ENCODE data around the gene STAT2. TPM values are rescaled to one million over a fixed set of nuclear protein-coding genes. Genes with fewer than 3 reads are reported as not detected.

Gene STAT2
- total RNA-seq, 3 donors from 2014 or later (not counting 1 experiment from before 2014, with no cell fraction given), result 140 to 157 (median 143) TPM

GRCh38 chr12:56377310-56377988, 17.5 kb upstream of the STAT2 start:
- H3K36me3 Mint-ChIP-seq, result no peaks in the 10 kb centered on the region
- whole genome bisulfite sequencing (ENCODE audit: insufficient coverage), result 83% methylated on average over 1 of the region's 4 CpGs
- H3K9me3 ChIP-seq (ENCODE audit: control insufficient read depth, insufficient read depth, low read length), result no peaks in the 10 kb centered on the region
- TF ChIP-seq CTCF (IDR thresholded peaks at IDR 0.05), result no peak
- H3K4me1 ChIP-seq (ENCODE audit: control insufficient read depth, insufficient read depth, low read length), result peaks cover 7% of the 10 kb centered on the region
- H3K27ac Mint-ChIP-seq, result no peak overlapping the region
- H3K4me1 Mint-ChIP-seq, result no peaks in the 10 kb centered on the region
- H3K27me3 Mint-ChIP-seq (ENCODE audit: low read depth in 2 of 2), result no peaks in the 10 kb centered on the region
- DNase-seq (no peak), ATAC-seq (no peak)
- no peaks in the 10 kb centered on the region for H3K36me3 ChIP-seq (ENCODE audit: control insufficient read depth, insufficient read depth, low read length)
- no peaks in the 10 kb centered on the region for H3K27me3 ChIP-seq (ENCODE audit: control insufficient read depth, insufficient read depth, low read length)
- no peaks in the 10 kb centered on the region for H3K9me3 Mint-ChIP-seq
- H3K4me3 ChIP-seq (ENCODE audit: low read length), result no peak overlapping the region
- H3K27ac ChIP-seq (ENCODE audit: low read length), result no peak overlapping the region
- no peak overlapping the region for H3K4me3 Mint-ChIP-seq
- intact Hi-C loops (cut with micrococcal nuclease), result no loop called here

- no peak for TF ChIP-seq CTCF (IDR thresholded peaks at IDR 0.05)
- 64% methylated on average over 11 of the region's 11 CpGs for WGBS (ENCODE audit: insufficient coverage)
- Histone ChIP-seq H3K27ac (ENCODE audit: low read length) (peak overlapping the region; percentile 37), H3K9me3 (ENCODE audit: control insufficient read depth, insufficient read depth, low read length) (no peaks in the 10 kb centered on the region), H3K36me3 (ENCODE audit: control insufficient read depth, insufficient read depth, low read length) (no peaks in the 10 kb centered on the region), H3K4me3 (ENCODE audit: low read length) (no peak overlapping the region), H3K4me1 (ENCODE audit: control insufficient read depth, insufficient read depth, low read length) (peaks cover 7% of the 10 kb centered on the region), H3K27me3 (ENCODE audit: control insufficient read depth, insufficient read depth, low read length) (no peaks in the 10 kb centered on the region)
- no peak overlapping the region for H3K4me3 Mint-ChIP-seq
- DNase-seq (no peak), ATAC-seq (no peak)
- no peaks in the 10 kb centered on the region for H3K9me3 Mint-ChIP-seq
- no peaks in the 10 kb centered on the region for H3K4me1 Mint-ChIP-seq
- no peak overlapping the region for H3K27ac Mint-ChIP-seq
- H3K36me3 Mint-ChIP-seq, result no peaks in the 10 kb centered on the region
- H3K27me3 Mint-ChIP-seq (ENCODE audit: low read depth in 2 of 2), result no peaks in the 10 kb centered on the region
- intact Hi-C loops (cut with micrococcal nuclease), result no loop called here
Measured at GRCh38 chr12:56375598-56376434, 15.9 kb upstream of the STAT2 start.

GRCh38 chr12:56374726-56375597, 15.1 kb upstream of the STAT2 start:
- Mint-ChIP-seq H3K27ac (no peak overlapping the region), H3K9me3 (no peaks in the 10 kb centered on the region), H3K27me3 (ENCODE audit: low read depth in 2 of 2) (no peaks in the 10 kb centered on the region), H3K4me3 (no peak overlapping the region), H3K36me3 (no peaks in the 10 kb centered on the region), H3K4me1 (no peaks in the 10 kb centered on the region)
- no peak overlapping the region for H3K4me3 ChIP-seq (ENCODE audit: low read length)
- H3K9me3 ChIP-seq (ENCODE audit: control insufficient read depth, insufficient read depth, low read length), result no peaks in the 10 kb centered on the region
- no peaks in the 10 kb centered on the region for H3K36me3 ChIP-seq (ENCODE audit: control insufficient read depth, insufficient read depth, low read length)
- ATAC-seq (no peak), DNase-seq (no peak)
- 70% methylated on average over 7 of the region's 7 CpGs for WGBS (ENCODE audit: insufficient coverage)
- H3K27ac ChIP-seq (ENCODE audit: low read length), result peak overlapping the region; percentile 42
- peaks cover 7% of the 10 kb centered on the region for H3K4me1 ChIP-seq (ENCODE audit: control insufficient read depth, insufficient read depth, low read length)
- no peak for TF ChIP-seq CTCF (IDR thresholded peaks at IDR 0.05)
- H3K27me3 ChIP-seq (ENCODE audit: control insufficient read depth, insufficient read depth, low read length), result no peaks in the 10 kb centered on the region
- intact Hi-C loops (cut with micrococcal nuclease), result no loop called here

All from natural killer cell (primary cell).